HL-60/S4 treated with retinoic acid at 250 ng/mL for 4 days and 3 days (cell line): Measurements from ENCODE around the gene RNF17.

ENCODE experiments used
- in situ Hi-C: fragments of 300-500 bp; cut with MboI; formaldehyde crosslinking; loops from 2 replicates; pipeline ENCODE4 v1.7.0; 2022; ENCODE audit warnings: low sequenced_read_pairs

RNF17 gene

GRCh38 chr13:24851546-24851945 is 87.6 kb downstream of the RNF17 start:
- in situ Hi-C loops = no loop called here

- in situ Hi-C loops = no loop called here
These were observed 90.3 kb downstream of the RNF17 start for GRCh38 chr13:24854311-24854710.

GRCh38 chr13:24858953-24859352 is 95.0 kb downstream of the RNF17 start:
- in situ Hi-C loops = no loop called here

- in situ Hi-C loops = no loop called here
These were observed 96.8 kb downstream of the RNF17 start for GRCh38 chr13:24860770-24861169.

GRCh38 chr13:24861617-24862362 is 97.8 kb downstream of the RNF17 start:
- in situ Hi-C loops = no loop called here

- in situ Hi-C loops = no loop called here
These were observed 100.0 kb downstream of the RNF17 start for GRCh38 chr13:24863748-24864540.

GRCh38 chr13:24864579-24864978 is 100.6 kb downstream of the RNF17 start:
- in situ Hi-C loops = no loop called here

GRCh38 chr13:24865163-24865953 is 101.4 kb downstream of the RNF17 start:
- in situ Hi-C loops = no loop called here

- in situ Hi-C loops = no loop called here
These were observed 102.5 kb downstream of the RNF17 start for GRCh38 chr13:24866488-24866887.

- in situ Hi-C loops = no loop called here
These were observed 104.9 kb downstream of the RNF17 start for GRCh38 chr13:24868874-24869273.

- in situ Hi-C loops = no loop called here
These were observed 106.4 kb downstream of the RNF17 start for GRCh38 chr13:24870380-24870760.

- in situ Hi-C loops = no loop called here
These were observed 111.6 kb downstream of the RNF17 start for GRCh38 chr13:24875566-24875965.

- in situ Hi-C loops = no loop called here
These were observed 113.6 kb downstream of the RNF17 start for GRCh38 chr13:24877531-24877930.

GRCh38 chr13:24878340-24878739 is 114.4 kb downstream of the RNF17 start:
- in situ Hi-C loops = no loop called here

GRCh38 chr13:24882665-24883064 is 118.7 kb downstream of the RNF17 start:
- in situ Hi-C loops = no loop called here

GRCh38 chr13:24887759-24888158 is 123.8 kb downstream of the RNF17 start:
- in situ Hi-C loops = no loop called here

GRCh38 chr13:24888291-24888931 is 124.4 kb downstream of the RNF17 start:
- in situ Hi-C loops = no loop called here

- in situ Hi-C loops = no loop called here
These were observed 126.3 kb downstream of the RNF17 start for GRCh38 chr13:24890256-24890655.

- in situ Hi-C loops = no loop called here
These were observed 127.6 kb downstream of the RNF17 start for GRCh38 chr13:24891476-24892108.

GRCh38 chr13:24892829-24893228 is 128.9 kb downstream of the RNF17 start:
- in situ Hi-C loops = no loop called here

GRCh38 chr13:24893863-24894262 is 129.9 kb downstream of the RNF17 start:
- in situ Hi-C loops = no loop called here
